ENCODE data around the gene SORCS2.

GRCh38 chr4:7299010-7299907, 106.9 kb downstream of the SORCS2 start:
- TF ChIP-seq, protein P1, sequence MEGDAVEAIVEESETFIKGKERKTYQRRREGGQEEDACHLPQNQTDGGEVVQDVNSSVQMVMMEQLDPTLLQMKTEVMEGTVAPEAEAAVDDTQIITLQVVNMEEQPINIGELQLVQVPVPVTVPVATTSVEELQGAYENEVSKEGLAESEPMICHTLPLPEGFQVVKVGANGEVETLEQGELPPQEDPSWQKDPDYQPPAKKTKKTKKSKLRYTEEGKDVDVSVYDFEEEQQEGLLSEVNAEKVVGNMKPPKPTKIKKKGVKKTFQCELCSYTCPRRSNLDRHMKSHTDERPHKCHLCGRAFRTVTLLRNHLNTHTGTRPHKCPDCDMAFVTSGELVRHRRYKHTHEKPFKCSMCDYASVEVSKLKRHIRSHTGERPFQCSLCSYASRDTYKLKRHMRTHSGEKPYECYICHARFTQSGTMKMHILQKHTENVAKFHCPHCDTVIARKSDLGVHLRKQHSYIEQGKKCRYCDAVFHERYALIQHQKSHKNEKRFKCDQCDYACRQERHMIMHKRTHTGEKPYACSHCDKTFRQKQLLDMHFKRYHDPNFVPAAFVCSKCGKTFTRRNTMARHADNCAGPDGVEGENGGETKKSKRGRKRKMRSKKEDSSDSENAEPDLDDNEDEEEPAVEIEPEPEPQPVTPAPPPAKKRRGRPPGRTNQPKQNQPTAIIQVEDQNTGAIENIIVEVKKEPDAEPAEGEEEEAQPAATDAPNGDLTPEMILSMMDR (optimal IDR thresholded peaks at IDR 0.05 in 1 of 3, IDR thresholded peaks at IDR 0.05 in 1 of 3, conservative IDR thresholded peaks at IDR 0.05 in 1 of 3; ENCODE audit: extremely low read depth in 1 of 3, insufficient read depth in 2 of 3, low read length in 3 of 3), result no peak
- TF ChIP-seq EZH2 (IDR thresholded peaks at IDR 0.05; ENCODE audit: low read length), result no peak

Measured in keratinocyte (primary cell).